ENCODE measurements around the gene DAB2IP. TPM values are rescaled to one million over a fixed set of nuclear protein-coding genes. Genes with fewer than 3 reads are reported as not detected.

DAB2IP gene
- total and polyA plus RNA-seq, 8 donors: 17.5 to 303 (median 45.6) TPM

- no peaks in the 10 kb centered on the region for H3K27me3 ChIP-seq
- H3K9me3 ChIP-seq: no peaks in the 10 kb centered on the region
- WGBS, 5 donors: 92 to 100% (median 100%) methylated on average over 1 of the region's 1 CpG
- intact Hi-C loops (cut with DNase I; ENCODE audit: low total_unique reads): loop anchor here (10.0 kb wide), 1 partner anchor 51 kb away; no protein-coding TSS in a partner anchor
- no peaks in the 10 kb centered on the region for H3K36me3 ChIP-seq
- H3K4me1 ChIP-seq: peaks cover 18 to 50% (median 38%) of the 10 kb centered on the region in 4 donors
- TF ChIP-seq CTCF (IDR thresholded peaks at IDR 0.05) (no peak), POLR2AphosphoS5 (IDR thresholded peaks at IDR 0.05) (no peak), EP300 (IDR thresholded peaks at IDR 0.05) (no peak), POLR2A (IDR thresholded peaks at IDR 0.05) (no peak)
- no peak overlapping the region for H3K27ac ChIP-seq
- DNase-seq: no peak
- H3K4me3 ChIP-seq: no peak overlapping the region
Measured at GRCh38 chr9:121633736-121634135, 17.7 kb upstream of the DAB2IP start.

- DNase-seq: peak in 1 of 2 donors; percentile 72
- Histone ChIP-seq H3K4me3 (no peak overlapping the region), H3K36me3 (no peaks in the 10 kb centered on the region), H3K27me3 (no peaks in the 10 kb centered on the region), H3K9me3 (no peaks in the 10 kb centered on the region), H3K27ac (peak overlapping the region in 1 of 5 donors; percentile 71), H3K4me1 (peaks cover 18 to 59% (median 38%) of the 10 kb centered on the region in 4 donors)
- 51 to 60% (median 58%) methylated on average over 19 to 20 of the region's 20 CpGs for WGBS, 5 donors
- intact Hi-C loops (cut with DNase I; ENCODE audit: low total_unique reads): loop anchor here (10.0 kb wide), 1 partner anchor 50 kb away; no protein-coding TSS in a partner anchor
- peak in 5 of 7 experiments; percentile 23 to 43 (median 31) for TF ChIP-seq CTCF (IDR thresholded peaks at IDR 0.05)
- TF ChIP-seq POLR2AphosphoS5 (IDR thresholded peaks at IDR 0.05): no peak
Measured at GRCh38 chr9:121634329-121635261, 16.8 kb upstream of the DAB2IP start.

- intact Hi-C loops (cut with DNase I; ENCODE audit: low total_unique reads): loop anchor here (10.0 kb wide), 1 partner anchor 49 kb away; no protein-coding TSS in a partner anchor
- DNase-seq: no peak
- no peaks in the 10 kb centered on the region for H3K36me3 ChIP-seq
- TF ChIP-seq POLR2A (IDR thresholded peaks at IDR 0.05) (no peak), POLR2AphosphoS5 (IDR thresholded peaks at IDR 0.05) (no peak), EP300 (IDR thresholded peaks at IDR 0.05) (no peak), CTCF (IDR thresholded peaks at IDR 0.05) (no peak)
- peaks cover 21 to 67% (median 43%) of the 10 kb centered on the region in 4 donors for H3K4me1 ChIP-seq
- no peak overlapping the region for H3K4me3 ChIP-seq
- no peaks in the 10 kb centered on the region for H3K27me3 ChIP-seq
- peak overlapping the region in 1 of 5 donors; percentile 71 for H3K27ac ChIP-seq
- 71 to 83% (median 79%) methylated on average over 7 of the region's 7 CpGs for WGBS, 5 donors
- H3K9me3 ChIP-seq: no peaks in the 10 kb centered on the region
Measured at GRCh38 chr9:121635300-121635876, 16.0 kb upstream of the DAB2IP start.

- WGBS, 5 donors: 56 to 79% (median 64%) methylated on average over 12 of the region's 12 CpGs
- Histone ChIP-seq H3K36me3 (no peaks in the 10 kb centered on the region), H3K9me3 (no peaks in the 10 kb centered on the region), H3K27ac (peak overlapping the region in 2 of 5 donors; percentile 25 to 71), H3K4me3 (no peak overlapping the region), H3K27me3 (no peaks in the 10 kb centered on the region), H3K4me1 (peaks cover 28 to 75% (median 49%) of the 10 kb centered on the region in 4 donors)
- TF ChIP-seq POLR2A (IDR thresholded peaks at IDR 0.05): no peak
- TF ChIP-seq CTCF (IDR thresholded peaks at IDR 0.05): no peak
- no peak for TF ChIP-seq POLR2AphosphoS5 (IDR thresholded peaks at IDR 0.05)
- no peak for TF ChIP-seq EP300 (IDR thresholded peaks at IDR 0.05)
- intact Hi-C loops (cut with DNase I; ENCODE audit: low total_unique reads): loop anchor here (10.0 kb wide), 1 partner anchor 48 kb away; no protein-coding TSS in a partner anchor
- DNase-seq: peak in 1 of 2 donors; percentile 57
Measured at GRCh38 chr9:121636341-121636865, 15.0 kb upstream of the DAB2IP start.

Measured in stomach (tissue), 9 donors.